Hepatocyte (in vitro differentiated cells): ENCODE data around the gene HSF5.

Source experiments
- EZH2 ChIP-seq: fragments of 200-600 bp; sonication (generic); IDR thresholded peaks from 2 replicates; pipeline ENCODE4 v1.6.1; 2016; ENCODE audit warnings: antibody characterized with exemption, mild to moderate bottlenecking, borderline replicate concordance
- TF ChIP-seq, protein P1 (sequence below): fragments of 200-600 bp; sonication (generic); IDR thresholded peaks from 2 replicates; pipeline ENCODE4 v1.5.1; 2016; ENCODE audit warnings: antibody characterized with exemption, mild to moderate bottlenecking; ENCODE audit not compliant: poor library complexity

DNA sequence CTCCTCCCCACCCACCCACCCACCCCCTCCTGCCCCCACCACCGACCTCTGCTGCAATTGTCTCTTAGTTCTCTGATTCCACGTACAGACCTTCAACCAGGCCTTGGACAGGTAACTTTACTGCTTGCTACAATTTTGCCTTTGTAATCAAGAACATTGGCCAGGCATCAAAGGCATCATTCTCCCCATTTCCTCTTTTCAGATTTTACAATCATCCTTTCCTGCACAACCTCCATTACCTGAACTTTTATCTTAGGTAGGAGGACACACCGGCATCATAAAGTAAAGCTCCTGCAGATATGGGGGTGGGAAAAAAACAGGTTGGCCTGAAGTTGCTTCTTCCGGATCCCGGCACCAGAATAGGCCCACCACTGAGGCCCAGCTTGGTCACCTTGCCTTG is 110.5 kb downstream of the HSF5 start:
- TF ChIP-seq, protein P1, sequence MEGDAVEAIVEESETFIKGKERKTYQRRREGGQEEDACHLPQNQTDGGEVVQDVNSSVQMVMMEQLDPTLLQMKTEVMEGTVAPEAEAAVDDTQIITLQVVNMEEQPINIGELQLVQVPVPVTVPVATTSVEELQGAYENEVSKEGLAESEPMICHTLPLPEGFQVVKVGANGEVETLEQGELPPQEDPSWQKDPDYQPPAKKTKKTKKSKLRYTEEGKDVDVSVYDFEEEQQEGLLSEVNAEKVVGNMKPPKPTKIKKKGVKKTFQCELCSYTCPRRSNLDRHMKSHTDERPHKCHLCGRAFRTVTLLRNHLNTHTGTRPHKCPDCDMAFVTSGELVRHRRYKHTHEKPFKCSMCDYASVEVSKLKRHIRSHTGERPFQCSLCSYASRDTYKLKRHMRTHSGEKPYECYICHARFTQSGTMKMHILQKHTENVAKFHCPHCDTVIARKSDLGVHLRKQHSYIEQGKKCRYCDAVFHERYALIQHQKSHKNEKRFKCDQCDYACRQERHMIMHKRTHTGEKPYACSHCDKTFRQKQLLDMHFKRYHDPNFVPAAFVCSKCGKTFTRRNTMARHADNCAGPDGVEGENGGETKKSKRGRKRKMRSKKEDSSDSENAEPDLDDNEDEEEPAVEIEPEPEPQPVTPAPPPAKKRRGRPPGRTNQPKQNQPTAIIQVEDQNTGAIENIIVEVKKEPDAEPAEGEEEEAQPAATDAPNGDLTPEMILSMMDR, result no peak
- no peak for TF ChIP-seq EZH2
